GM12872 (cell line): ENCODE results near the gene EIF4A3.

Experiments used
- CTCF ChIP-seq: IDR thresholded peaks from 3 replicates; pipeline ENCODE4 v1.5.1; 2011; ENCODE audit warnings: low read depth, mild to moderate bottlenecking, low read length, moderate library complexity; ENCODE audit not compliant: insufficient read depth

Gene EIF4A3

GRCh38 chr17:80106176-80106575 lies 40.8 kb downstream of the EIF4A3 start:
- no peak for TF ChIP-seq CTCF

GRCh38 chr17:80105762-80106161 lies 41.2 kb downstream of the EIF4A3 start:
- no peak for TF ChIP-seq CTCF

- no peak for TF ChIP-seq CTCF
These were observed 42.0 kb downstream of the EIF4A3 start for GRCh38 chr17:80104956-80105375.

GRCh38 chr17:80104321-80104955 lies 42.5 kb downstream of the EIF4A3 start:
- no peak for TF ChIP-seq CTCF

GRCh38 chr17:80103449-80104085 lies 43.4 kb downstream of the EIF4A3 start:
- TF ChIP-seq CTCF, result no peak

GRCh38 chr17:80102664-80103448 lies 44.1 kb downstream of the EIF4A3 start:
- no peak for TF ChIP-seq CTCF

GRCh38 chr17:80101946-80102663 lies 44.8 kb downstream of the EIF4A3 start:
- no peak for TF ChIP-seq CTCF
